ENCODE data around the gene PCP4L1. TPM values are rescaled to one million over a fixed set of nuclear protein-coding genes. Genes with fewer than 3 reads are reported as not detected.

Gene PCP4L1
- total RNA-seq, 1 experiment from 2014 or later = 1.2 TPM

DNA sequence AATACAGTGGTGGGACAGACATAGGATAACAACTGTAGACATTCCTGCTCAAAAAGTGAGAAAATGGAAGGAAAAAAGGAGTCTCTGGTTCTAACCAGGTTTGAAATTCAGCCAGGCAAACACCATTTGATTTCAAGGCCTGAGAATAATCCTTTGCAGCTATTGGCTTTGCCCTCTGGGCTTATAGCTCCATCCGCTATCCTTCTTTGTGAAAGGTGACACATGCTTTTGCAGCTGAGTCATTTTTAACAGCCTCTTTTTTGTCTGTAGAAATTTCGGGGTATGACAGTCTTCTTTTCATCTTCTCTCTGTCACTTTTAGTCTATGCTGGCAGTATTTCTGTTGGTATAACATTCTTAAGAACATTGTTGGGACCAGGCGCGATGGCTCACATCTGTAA is 71.8 kb downstream of the PCP4L1 start (continued):
- TF ChIP-seq, protein P1, sequence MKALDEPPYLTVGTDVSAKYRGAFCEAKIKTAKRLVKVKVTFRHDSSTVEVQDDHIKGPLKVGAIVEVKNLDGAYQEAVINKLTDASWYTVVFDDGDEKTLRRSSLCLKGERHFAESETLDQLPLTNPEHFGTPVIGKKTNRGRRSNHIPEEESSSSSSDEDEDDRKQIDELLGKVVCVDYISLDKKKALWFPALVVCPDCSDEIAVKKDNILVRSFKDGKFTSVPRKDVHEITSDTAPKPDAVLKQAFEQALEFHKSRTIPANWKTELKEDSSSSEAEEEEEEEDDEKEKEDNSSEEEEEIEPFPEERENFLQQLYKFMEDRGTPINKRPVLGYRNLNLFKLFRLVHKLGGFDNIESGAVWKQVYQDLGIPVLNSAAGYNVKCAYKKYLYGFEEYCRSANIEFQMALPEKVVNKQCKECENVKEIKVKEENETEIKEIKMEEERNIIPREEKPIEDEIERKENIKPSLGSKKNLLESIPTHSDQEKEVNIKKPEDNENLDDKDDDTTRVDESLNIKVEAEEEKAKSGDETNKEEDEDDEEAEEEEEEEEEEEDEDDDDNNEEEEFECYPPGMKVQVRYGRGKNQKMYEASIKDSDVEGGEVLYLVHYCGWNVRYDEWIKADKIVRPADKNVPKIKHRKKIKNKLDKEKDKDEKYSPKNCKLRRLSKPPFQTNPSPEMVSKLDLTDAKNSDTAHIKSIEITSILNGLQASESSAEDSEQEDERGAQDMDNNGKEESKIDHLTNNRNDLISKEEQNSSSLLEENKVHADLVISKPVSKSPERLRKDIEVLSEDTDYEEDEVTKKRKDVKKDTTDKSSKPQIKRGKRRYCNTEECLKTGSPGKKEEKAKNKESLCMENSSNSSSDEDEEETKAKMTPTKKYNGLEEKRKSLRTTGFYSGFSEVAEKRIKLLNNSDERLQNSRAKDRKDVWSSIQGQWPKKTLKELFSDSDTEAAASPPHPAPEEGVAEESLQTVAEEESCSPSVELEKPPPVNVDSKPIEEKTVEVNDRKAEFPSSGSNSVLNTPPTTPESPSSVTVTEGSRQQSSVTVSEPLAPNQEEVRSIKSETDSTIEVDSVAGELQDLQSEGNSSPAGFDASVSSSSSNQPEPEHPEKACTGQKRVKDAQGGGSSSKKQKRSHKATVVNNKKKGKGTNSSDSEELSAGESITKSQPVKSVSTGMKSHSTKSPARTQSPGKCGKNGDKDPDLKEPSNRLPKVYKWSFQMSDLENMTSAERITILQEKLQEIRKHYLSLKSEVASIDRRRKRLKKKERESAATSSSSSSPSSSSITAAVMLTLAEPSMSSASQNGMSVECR (CRISPR knock-in tag; IDR thresholded peaks at IDR 0.05; ENCODE audit: borderline replicate concordance) = no peak
- TF ChIP-seq ESRRA (CRISPR knock-in tag; IDR thresholded peaks at IDR 0.05; ENCODE audit: borderline replicate concordance) (no peak), FOXP1 (CRISPR knock-in tag; IDR thresholded peaks at IDR 0.05; ENCODE audit: borderline replicate concordance) (no peak)

DNA sequence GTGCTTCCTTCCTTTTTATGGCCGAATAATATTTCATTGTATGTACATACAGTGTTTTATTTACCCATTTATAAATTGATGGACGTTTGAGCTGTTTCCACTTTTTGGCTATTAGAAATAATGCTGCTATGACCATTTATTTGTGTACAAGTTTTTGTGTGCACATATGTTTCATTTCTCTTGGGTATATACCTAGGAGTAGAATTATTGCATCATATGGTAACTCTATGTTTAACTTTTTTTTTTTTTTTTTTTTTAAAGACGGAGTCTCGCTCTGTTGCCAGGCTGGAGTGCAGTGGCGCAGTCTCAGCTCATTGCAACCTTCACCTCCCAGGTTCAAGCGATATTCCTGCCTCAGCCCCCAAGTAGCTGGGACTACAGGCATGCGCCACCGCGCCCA is 74.6 kb downstream of the PCP4L1 start:
- ATAC-seq (no peak), DNase-seq (ENCODE audit: low spot score) (no peak)
- Mint-ChIP-seq H3K27ac (no peak overlapping the region), H3K4me1 (no peaks in the 10 kb centered on the region), H3K4me3 (no peak overlapping the region), H3K36me3 (peaks cover 47% of the 10 kb centered on the region), H3K9me3 (no peaks in the 10 kb centered on the region), H3K27me3 (ENCODE audit: low read depth) (no peaks in the 10 kb centered on the region)
- TF ChIP-seq, protein P2, sequence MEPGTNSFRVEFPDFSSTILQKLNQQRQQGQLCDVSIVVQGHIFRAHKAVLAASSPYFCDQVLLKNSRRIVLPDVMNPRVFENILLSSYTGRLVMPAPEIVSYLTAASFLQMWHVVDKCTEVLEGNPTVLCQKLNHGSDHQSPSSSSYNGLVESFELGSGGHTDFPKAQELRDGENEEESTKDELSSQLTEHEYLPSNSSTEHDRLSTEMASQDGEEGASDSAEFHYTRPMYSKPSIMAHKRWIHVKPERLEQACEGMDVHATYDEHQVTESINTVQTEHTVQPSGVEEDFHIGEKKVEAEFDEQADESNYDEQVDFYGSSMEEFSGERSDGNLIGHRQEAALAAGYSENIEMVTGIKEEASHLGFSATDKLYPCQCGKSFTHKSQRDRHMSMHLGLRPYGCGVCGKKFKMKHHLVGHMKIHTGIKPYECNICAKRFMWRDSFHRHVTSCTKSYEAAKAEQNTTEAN (CRISPR knock-in tag; IDR thresholded peaks at IDR 0.05) = no peak
- TF ChIP-seq, protein P3, sequence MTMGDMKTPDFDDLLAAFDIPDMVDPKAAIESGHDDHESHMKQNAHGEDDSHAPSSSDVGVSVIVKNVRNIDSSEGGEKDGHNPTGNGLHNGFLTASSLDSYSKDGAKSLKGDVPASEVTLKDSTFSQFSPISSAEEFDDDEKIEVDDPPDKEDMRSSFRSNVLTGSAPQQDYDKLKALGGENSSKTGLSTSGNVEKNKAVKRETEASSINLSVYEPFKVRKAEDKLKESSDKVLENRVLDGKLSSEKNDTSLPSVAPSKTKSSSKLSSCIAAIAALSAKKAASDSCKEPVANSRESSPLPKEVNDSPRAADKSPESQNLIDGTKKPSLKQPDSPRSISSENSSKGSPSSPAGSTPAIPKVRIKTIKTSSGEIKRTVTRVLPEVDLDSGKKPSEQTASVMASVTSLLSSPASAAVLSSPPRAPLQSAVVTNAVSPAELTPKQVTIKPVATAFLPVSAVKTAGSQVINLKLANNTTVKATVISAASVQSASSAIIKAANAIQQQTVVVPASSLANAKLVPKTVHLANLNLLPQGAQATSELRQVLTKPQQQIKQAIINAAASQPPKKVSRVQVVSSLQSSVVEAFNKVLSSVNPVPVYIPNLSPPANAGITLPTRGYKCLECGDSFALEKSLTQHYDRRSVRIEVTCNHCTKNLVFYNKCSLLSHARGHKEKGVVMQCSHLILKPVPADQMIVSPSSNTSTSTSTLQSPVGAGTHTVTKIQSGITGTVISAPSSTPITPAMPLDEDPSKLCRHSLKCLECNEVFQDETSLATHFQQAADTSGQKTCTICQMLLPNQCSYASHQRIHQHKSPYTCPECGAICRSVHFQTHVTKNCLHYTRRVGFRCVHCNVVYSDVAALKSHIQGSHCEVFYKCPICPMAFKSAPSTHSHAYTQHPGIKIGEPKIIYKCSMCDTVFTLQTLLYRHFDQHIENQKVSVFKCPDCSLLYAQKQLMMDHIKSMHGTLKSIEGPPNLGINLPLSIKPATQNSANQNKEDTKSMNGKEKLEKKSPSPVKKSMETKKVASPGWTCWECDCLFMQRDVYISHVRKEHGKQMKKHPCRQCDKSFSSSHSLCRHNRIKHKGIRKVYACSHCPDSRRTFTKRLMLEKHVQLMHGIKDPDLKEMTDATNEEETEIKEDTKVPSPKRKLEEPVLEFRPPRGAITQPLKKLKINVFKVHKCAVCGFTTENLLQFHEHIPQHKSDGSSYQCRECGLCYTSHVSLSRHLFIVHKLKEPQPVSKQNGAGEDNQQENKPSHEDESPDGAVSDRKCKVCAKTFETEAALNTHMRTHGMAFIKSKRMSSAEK (CRISPR knock-in tag; IDR thresholded peaks at IDR 0.05; ENCODE audit: borderline replicate concordance) = no peak
- TF ChIP-seq, protein P4, sequence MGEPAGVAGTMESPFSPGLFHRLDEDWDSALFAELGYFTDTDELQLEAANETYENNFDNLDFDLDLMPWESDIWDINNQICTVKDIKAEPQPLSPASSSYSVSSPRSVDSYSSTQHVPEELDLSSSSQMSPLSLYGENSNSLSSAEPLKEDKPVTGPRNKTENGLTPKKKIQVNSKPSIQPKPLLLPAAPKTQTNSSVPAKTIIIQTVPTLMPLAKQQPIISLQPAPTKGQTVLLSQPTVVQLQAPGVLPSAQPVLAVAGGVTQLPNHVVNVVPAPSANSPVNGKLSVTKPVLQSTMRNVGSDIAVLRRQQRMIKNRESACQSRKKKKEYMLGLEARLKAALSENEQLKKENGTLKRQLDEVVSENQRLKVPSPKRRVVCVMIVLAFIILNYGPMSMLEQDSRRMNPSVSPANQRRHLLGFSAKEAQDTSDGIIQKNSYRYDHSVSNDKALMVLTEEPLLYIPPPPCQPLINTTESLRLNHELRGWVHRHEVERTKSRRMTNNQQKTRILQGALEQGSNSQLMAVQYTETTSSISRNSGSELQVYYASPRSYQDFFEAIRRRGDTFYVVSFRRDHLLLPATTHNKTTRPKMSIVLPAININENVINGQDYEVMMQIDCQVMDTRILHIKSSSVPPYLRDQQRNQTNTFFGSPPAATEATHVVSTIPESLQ (CRISPR knock-in tag; IDR thresholded peaks at IDR 0.05) = no peak
- TF ChIP-seq, protein P5, sequence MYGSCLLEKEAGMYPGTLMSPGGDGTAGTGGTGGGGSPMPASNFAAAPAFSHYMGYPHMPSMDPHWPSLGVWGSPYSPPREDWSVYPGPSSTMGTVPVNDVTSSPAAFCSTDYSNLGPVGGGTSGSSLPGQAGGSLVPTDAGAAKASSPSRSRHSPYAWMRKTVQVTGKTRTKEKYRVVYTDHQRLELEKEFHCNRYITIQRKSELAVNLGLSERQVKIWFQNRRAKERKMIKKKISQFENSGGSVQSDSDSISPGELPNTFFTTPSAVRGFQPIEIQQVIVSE (CRISPR knock-in tag; IDR thresholded peaks at IDR 0.05; ENCODE audit: borderline replicate concordance) = no peak
- TF ChIP-seq, protein P6, sequence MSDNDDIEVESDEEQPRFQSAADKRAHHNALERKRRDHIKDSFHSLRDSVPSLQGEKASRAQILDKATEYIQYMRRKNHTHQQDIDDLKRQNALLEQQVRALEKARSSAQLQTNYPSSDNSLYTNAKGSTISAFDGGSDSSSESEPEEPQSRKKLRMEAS (CRISPR knock-in tag; IDR thresholded peaks at IDR 0.05) = no peak
- TF ChIP-seq TEAD1 (CRISPR knock-in tag; IDR thresholded peaks at IDR 0.05) = no peak
- TF ChIP-seq CREM (CRISPR knock-in tag; IDR thresholded peaks at IDR 0.05) = no peak
- no peak for TF ChIP-seq TCF7 (CRISPR knock-in tag; IDR thresholded peaks at IDR 0.05; ENCODE audit: low read depth)
- TF ChIP-seq, protein P7, sequence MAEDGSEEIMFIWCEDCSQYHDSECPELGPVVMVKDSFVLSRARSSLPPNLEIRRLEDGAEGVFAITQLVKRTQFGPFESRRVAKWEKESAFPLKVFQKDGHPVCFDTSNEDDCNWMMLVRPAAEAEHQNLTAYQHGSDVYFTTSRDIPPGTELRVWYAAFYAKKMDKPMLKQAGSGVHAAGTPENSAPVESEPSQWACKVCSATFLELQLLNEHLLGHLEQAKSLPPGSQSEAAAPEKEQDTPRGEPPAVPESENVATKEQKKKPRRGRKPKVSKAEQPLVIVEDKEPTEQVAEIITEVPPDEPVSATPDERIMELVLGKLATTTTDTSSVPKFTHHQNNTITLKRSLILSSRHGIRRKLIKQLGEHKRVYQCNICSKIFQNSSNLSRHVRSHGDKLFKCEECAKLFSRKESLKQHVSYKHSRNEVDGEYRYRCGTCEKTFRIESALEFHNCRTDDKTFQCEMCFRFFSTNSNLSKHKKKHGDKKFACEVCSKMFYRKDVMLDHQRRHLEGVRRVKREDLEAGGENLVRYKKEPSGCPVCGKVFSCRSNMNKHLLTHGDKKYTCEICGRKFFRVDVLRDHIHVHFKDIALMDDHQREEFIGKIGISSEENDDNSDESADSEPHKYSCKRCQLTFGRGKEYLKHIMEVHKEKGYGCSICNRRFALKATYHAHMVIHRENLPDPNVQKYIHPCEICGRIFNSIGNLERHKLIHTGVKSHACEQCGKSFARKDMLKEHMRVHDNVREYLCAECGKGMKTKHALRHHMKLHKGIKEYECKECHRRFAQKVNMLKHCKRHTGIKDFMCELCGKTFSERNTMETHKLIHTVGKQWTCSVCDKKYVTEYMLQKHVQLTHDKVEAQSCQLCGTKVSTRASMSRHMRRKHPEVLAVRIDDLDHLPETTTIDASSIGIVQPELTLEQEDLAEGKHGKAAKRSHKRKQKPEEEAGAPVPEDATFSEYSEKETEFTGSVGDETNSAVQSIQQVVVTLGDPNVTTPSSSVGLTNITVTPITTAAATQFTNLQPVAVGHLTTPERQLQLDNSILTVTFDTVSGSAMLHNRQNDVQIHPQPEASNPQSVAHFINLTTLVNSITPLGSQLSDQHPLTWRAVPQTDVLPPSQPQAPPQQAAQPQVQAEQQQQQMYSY (CRISPR knock-in tag; IDR thresholded peaks at IDR 0.05) = no peak
- TF ChIP-seq ZNF138 (CRISPR knock-in tag; conservative IDR thresholded peaks at IDR 0.05) = no peak
- TF ChIP-seq ZBTB21 (CRISPR knock-in tag; IDR thresholded peaks at IDR 0.05; ENCODE audit: borderline replicate concordance) = no peak
- ChIA-PET CTCF (interaction anchor here (1.0 kb wide), 1 partner anchor 49 kb away, joined by 4 read pairs; no protein-coding TSS in a partner anchor), POLR2A (no interaction called here)

All from WTC11 (cell line).